BJ (cell line): ENCODE results near the gene ACSS1. TPM values are rescaled to one million over a fixed set of nuclear protein-coding genes. Genes with fewer than 3 reads are reported as not detected.

Source experiments
- CTCF ChIA-PET: fragments of 350-600 bp; formaldehyde crosslinking; extraction: SDS; loops from one replicate; lab custom pipeline; 2021; ENCODE audit warnings: antibody characterized with exemption, inconsistent platforms; lab: Yijun Ruan, JAX
- POLR2A ChIA-PET: fragments of 300-600 bp; sonication (Branson Sonifier 250); formaldehyde crosslinking; extraction: SDS; loops from one replicate; lab custom pipeline; 2021; ENCODE audit warnings: antibody characterized with exemption; lab: Charles Lee
- DNase-seq: peaks from one replicate; pipeline ENCODE4 v3.0.0-alpha.2; 2011; ENCODE audit warnings: low read depth
- H3K27me3 ChIP-seq: 2 replicates; pipeline ENCODE4 v1.6.0; 2011; ENCODE audit warnings: low read length; ENCODE audit not compliant: control insufficient read depth, insufficient read depth
- H3K36me3 ChIP-seq: 2 replicates; pipeline ENCODE4 v1.5.1; 2011; ENCODE audit warnings: low read length; ENCODE audit not compliant: control insufficient read depth, insufficient read depth
- H3K4me3 ChIP-seq: 2 replicates; pipeline ENCODE4 v1.5.1; 2011; ENCODE audit warnings: low read depth, mild to moderate bottlenecking, control low read depth, low read length
- CTCF ChIP-seq: IDR thresholded peaks from 2 replicates; pipeline ENCODE4 v1.5.1; 2011; ENCODE audit warnings: low read depth, mild to moderate bottlenecking, control low read depth, inconsistent platforms, low read length, moderate library complexity; ENCODE audit not compliant: insufficient read depth
- polyA plus RNA-seq: library from polyadenylated mRNA; depleted of rRNA; stranded (reverse); fragments of >200 nt; gene quantifications from 2 replicates; pipeline ENCODE4 v1.2.3, GENCODE V29; 2011

The ACSS1 gene
- polyA plus RNA-seq, 1 experiment, result 6.3 TPM

DNA sequence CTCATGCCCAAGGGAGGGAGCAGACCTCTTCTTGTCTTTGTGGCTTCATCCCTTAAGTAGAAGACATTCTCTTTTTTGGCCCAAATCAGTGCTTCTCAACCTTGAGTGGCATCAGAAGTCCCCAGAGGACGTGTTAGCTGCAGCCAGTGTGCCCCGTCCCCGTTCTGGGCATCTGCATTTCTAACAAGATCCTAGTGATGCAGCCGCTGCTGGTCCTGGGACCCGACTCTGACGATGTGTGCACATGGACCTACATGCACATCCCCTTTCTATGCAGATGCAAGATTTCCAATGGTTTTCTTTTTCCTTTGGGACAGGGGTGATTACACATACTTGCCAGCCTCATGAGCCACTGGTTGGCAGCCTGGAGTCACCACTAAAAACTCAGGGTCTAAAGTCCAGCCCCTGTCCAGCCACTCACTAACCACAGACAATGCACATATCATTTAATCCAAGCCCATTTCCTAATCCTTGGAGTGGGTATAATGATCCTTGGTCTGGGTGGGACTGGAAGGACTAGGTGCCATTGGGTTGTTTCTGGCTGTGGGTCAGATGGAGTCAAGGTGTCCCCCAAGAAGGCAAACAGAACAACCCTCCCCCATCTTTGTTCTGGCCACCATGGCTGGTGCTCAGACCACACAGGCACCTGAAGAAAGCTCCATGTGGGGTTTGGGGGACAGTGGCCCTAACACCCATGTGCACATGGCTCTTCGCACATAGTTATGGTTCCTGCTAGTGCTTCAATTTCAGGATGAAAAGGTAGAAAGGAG lies 6.4 kb downstream of the ACSS1 start:
- ChIA-PET CTCF (interaction anchor here (1.4 kb wide), 1 partner anchor 14 kb away, joined by 3 read pairs; no protein-coding TSS in a partner anchor), POLR2A (no interaction called here)
- Histone ChIP-seq H3K36me3 (peaks cover 1% of the 10 kb centered on the region; the same call in 1 of the 2 replicates), H3K27me3 (no peaks in the 10 kb centered on the region), H3K4me3 (no peak overlapping the region)
- no peak for TF ChIP-seq CTCF
- no peak for DNase-seq

DNA sequence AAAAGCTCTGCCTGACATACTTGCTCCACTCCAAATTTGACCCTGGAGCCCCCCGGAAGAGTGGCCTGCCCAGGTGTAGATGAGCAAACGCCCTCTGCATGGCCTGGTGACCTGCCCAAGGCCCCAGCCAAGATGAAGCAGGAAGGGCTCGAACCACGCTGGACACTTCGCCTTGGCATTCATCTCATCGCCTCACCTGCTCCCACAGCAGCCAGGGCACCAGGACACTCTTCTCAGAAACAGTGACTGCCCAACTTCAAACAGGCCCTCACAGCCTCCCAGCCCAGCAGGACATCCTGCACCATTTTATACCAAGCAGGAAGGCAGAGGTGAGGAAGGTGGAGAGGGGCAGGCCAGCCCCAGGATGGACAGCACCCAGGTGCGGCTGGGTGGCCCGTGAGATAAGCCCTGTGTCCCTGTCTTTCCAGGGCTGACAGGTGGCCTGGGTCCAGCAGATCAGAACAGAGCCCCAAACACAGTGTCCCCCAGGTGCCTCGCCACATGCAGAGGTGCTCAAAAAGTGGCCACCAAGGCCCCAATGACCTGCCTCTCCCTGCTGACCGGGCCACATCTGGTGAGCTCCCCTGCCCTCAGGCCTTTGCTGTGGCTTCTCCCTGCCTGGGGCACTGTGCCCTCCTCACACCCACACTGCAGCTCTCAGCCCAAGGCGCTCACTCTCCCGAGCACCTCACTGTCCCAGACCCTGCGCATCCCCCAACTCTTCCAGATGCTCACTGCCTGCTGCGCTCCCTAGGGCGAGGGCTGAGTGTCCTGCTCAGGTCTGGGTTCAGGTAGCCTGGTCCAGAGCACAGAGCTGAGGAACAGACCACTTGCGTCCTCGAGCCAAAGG lies 7.2 kb downstream of the ACSS1 start:
- DNase-seq, result no peak
- ChIA-PET POLR2A (no interaction called here), CTCF (interaction anchor here (1.1 kb wide), 1 partner anchor 246 kb away, joined by 3 read pairs; no protein-coding TSS in a partner anchor)
- no peak overlapping the region for H3K4me3 ChIP-seq
- H3K27me3 ChIP-seq, result no peaks in the 10 kb centered on the region
- H3K36me3 ChIP-seq, result peaks cover 3% of the 10 kb centered on the region; the same call in 1 of the 2 replicates
- TF ChIP-seq CTCF, result no peak

- Histone ChIP-seq H3K27me3 (no peaks in the 10 kb centered on the region), H3K4me3 (no peak overlapping the region), H3K36me3 (peaks cover 3% of the 10 kb centered on the region)
- DNase-seq, result no peak
- CTCF ChIA-PET, result interaction anchor here (1.1 kb wide), 1 partner anchor 247 kb away, joined by 3 read pairs; no protein-coding TSS in a partner anchor
- POLR2A ChIA-PET, result no interaction called here
- TF ChIP-seq CTCF, result no peak
Measured at GRCh38 chr20:25050082-25050481, 7.9 kb downstream of the ACSS1 start.

DNA sequence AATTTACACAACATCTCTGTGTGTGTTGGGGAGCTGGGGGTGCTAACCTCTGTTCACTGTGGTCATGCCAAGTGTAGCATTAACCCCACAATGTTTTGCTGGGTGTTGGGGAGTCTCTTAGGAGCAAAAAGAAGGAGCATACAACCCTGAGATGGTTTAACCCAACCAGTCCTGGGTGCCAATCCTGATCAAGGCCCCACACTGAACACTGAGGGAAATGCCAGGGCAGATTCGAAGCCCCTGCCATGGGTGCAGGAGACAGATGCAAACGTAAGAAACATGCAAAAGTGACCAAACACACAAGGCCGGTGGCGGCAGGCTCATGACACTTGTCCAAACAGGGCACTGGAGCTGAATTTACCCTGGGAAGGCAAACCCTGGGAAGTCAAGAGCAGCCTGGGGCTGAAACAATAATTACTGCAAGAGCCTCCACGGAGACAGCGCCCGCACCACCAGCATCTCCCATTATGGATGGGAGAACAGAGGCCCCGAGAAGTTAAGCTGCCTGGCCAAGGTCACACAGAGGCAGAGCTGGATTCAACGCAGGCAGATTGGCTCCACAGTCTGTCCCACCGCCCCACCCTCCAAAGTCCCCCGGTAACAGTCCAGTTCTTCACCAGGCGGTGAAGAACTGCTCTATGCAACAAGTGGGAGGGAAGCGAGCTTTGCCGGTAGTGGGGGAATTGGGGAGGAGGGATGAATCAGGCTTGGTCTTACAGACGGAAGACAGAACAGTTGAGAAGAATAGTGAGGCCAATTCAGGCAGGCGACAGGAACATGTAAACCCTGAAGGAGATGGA lies 8.5 kb downstream of the ACSS1 start:
- Histone ChIP-seq H3K27me3 (no peaks in the 10 kb centered on the region), H3K4me3 (no peak overlapping the region), H3K36me3 (peaks cover 3% of the 10 kb centered on the region)
- TF ChIP-seq CTCF, result no peak
- POLR2A ChIA-PET, result no interaction called here
- CTCF ChIA-PET, result interaction anchor here (1.1 kb wide), 1 partner anchor 248 kb away, joined by 3 read pairs; no protein-coding TSS in a partner anchor
- DNase-seq, result no peak
